ENCODE results near the gene PRPF19.

The PRPF19 gene

GRCh38 chr11:60923326-60923725 is 16.9 kb upstream of the PRPF19 start:
- TF ChIP-seq, protein P1, sequence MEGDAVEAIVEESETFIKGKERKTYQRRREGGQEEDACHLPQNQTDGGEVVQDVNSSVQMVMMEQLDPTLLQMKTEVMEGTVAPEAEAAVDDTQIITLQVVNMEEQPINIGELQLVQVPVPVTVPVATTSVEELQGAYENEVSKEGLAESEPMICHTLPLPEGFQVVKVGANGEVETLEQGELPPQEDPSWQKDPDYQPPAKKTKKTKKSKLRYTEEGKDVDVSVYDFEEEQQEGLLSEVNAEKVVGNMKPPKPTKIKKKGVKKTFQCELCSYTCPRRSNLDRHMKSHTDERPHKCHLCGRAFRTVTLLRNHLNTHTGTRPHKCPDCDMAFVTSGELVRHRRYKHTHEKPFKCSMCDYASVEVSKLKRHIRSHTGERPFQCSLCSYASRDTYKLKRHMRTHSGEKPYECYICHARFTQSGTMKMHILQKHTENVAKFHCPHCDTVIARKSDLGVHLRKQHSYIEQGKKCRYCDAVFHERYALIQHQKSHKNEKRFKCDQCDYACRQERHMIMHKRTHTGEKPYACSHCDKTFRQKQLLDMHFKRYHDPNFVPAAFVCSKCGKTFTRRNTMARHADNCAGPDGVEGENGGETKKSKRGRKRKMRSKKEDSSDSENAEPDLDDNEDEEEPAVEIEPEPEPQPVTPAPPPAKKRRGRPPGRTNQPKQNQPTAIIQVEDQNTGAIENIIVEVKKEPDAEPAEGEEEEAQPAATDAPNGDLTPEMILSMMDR (conservative IDR thresholded peaks at IDR 0.05; ENCODE audit: low read length) = no peak
- no peak for TF ChIP-seq EZH2phosphoT487 (IDR thresholded peaks at IDR 0.05; ENCODE audit: borderline replicate concordance)
- Histone ChIP-seq H3K9ac (ENCODE audit: low read depth, low read length, poor library complexity, severe bottlenecking) (no peak overlapping the region), H3K79me2 (ENCODE audit: insufficient read depth, low read length) (peaks cover 15% of the 10 kb centered on the region), H3K4me2 (ENCODE audit: low read depth, low read length, poor library complexity, severe bottlenecking) (peak overlapping the region; percentile 70), H3F3A (ENCODE audit: low read depth) (no peaks in the 10 kb centered on the region), H3K4me3 (ENCODE audit: low read length, poor library complexity, severe bottlenecking) (no peak overlapping the region), H4K20me1 (ENCODE audit: insufficient read depth, low read length, poor library complexity, severe bottlenecking) (peaks cover 8% of the 10 kb centered on the region), H3K27me3 (ENCODE audit: insufficient read depth, low read length, poor library complexity, severe bottlenecking) (no peaks in the 10 kb centered on the region), H2AFZ (ENCODE audit: low read length) (no peak overlapping the region), H3K36me3 (ENCODE audit: insufficient read depth, low read length) (peaks cover 40% of the 10 kb centered on the region; the same call in 1 of the 2 replicates), H3K9me2 (replicated peaks; ENCODE audit: low read depth, low read length) (no peaks in the 10 kb centered on the region), H3K4me1 (ENCODE audit: insufficient read depth, low read length, poor library complexity, severe bottlenecking) (peaks cover 30% of the 10 kb centered on the region), H3K9me3 (ENCODE audit: insufficient read depth, low read depth, low read length) (no peaks in the 10 kb centered on the region)

- H3K79me2 ChIP-seq (ENCODE audit: insufficient read depth, low read length) = peaks cover 19% of the 10 kb centered on the region
- H3K9me3 ChIP-seq (ENCODE audit: insufficient read depth, low read depth, low read length) = no peaks in the 10 kb centered on the region
- peaks cover 34% of the 10 kb centered on the region for H3K4me1 ChIP-seq (ENCODE audit: insufficient read depth, low read length, poor library complexity, severe bottlenecking)
- H2AFZ ChIP-seq (ENCODE audit: low read length) = no peak overlapping the region
- H3K9me2 ChIP-seq (replicated peaks; ENCODE audit: low read depth, low read length) = no peaks in the 10 kb centered on the region
- TF ChIP-seq EZH2phosphoT487 (IDR thresholded peaks at IDR 0.05; ENCODE audit: borderline replicate concordance) = no peak
- TF ChIP-seq, protein P1 (conservative IDR thresholded peaks at IDR 0.05; ENCODE audit: low read length) = no peak
- peaks cover 12% of the 10 kb centered on the region for H4K20me1 ChIP-seq (ENCODE audit: insufficient read depth, low read length, poor library complexity, severe bottlenecking)
- H3K9ac ChIP-seq (ENCODE audit: low read depth, low read length, poor library complexity, severe bottlenecking) = no peak overlapping the region
- H3F3A ChIP-seq (ENCODE audit: low read depth) = no peaks in the 10 kb centered on the region
- no peaks in the 10 kb centered on the region for H3K27me3 ChIP-seq (ENCODE audit: insufficient read depth, low read length, poor library complexity, severe bottlenecking)
- peaks cover 40% of the 10 kb centered on the region; the same call in 1 of the 2 replicates for H3K36me3 ChIP-seq (ENCODE audit: insufficient read depth, low read length)
- H3K4me2 ChIP-seq (ENCODE audit: low read depth, low read length, poor library complexity, severe bottlenecking) = no peak overlapping the region
- H3K4me3 ChIP-seq (ENCODE audit: low read length, poor library complexity, severe bottlenecking) = no peak overlapping the region
These were observed 16.5 kb upstream of the PRPF19 start for GRCh38 chr11:60922906-60923305.

DNA sequence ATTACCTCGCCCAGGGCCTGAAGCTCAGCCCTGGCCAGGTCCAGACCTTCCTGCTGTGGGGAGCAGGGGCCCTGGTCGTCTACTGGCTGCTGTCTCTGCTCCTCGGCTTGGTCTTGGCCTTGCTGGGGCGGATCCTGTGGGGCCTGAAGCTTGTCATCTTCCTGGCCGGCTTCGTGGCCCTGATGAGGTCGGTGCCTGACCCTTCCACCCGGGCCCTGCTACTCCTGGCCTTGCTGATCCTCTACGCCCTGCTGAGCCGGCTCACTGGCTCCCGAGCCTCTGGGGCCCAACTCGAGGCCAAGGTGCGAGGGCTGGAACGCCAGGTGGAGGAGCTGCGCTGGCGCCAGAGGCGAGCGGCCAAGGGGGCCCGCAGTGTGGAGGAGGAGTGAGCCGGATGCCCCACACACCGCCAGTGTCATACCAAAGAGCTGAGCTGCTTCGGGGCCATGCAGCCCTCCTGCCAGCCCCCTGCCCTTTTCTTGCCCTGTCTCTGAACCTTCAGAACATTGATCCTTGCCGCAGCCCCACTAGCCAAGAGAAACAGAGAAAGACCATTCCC is 15.5 kb upstream of the PRPF19 start:
- Histone ChIP-seq H3K79me2 (ENCODE audit: insufficient read depth, low read length) (peaks cover 30% of the 10 kb centered on the region), H3F3A (ENCODE audit: low read depth) (no peaks in the 10 kb centered on the region), H3K4me2 (ENCODE audit: low read depth, low read length, poor library complexity, severe bottlenecking) (no peak overlapping the region), H3K9me3 (ENCODE audit: insufficient read depth, low read depth, low read length) (no peaks in the 10 kb centered on the region), H3K27me3 (ENCODE audit: insufficient read depth, low read length, poor library complexity, severe bottlenecking) (no peaks in the 10 kb centered on the region), H4K20me1 (ENCODE audit: insufficient read depth, low read length, poor library complexity, severe bottlenecking) (peaks cover 15% of the 10 kb centered on the region), H3K4me1 (ENCODE audit: insufficient read depth, low read length, poor library complexity, severe bottlenecking) (peaks cover 41% of the 10 kb centered on the region), H3K4me3 (ENCODE audit: low read length, poor library complexity, severe bottlenecking) (no peak overlapping the region), H2AFZ (ENCODE audit: low read length) (no peak overlapping the region), H3K9ac (ENCODE audit: low read depth, low read length, poor library complexity, severe bottlenecking) (no peak overlapping the region), H3K9me2 (replicated peaks; ENCODE audit: low read depth, low read length) (no peaks in the 10 kb centered on the region), H3K36me3 (ENCODE audit: insufficient read depth, low read length) (peaks cover 40% of the 10 kb centered on the region; the same call in 1 of the 2 replicates)
- no peak for TF ChIP-seq EZH2phosphoT487 (IDR thresholded peaks at IDR 0.05; ENCODE audit: borderline replicate concordance)
- TF ChIP-seq, protein P1 (conservative IDR thresholded peaks at IDR 0.05; ENCODE audit: low read length) = no peak
